ENCODE data around the gene SND1. TPM values are rescaled to one million over a fixed set of nuclear protein-coding genes. Genes with fewer than 3 reads are reported as not detected.

The SND1 gene
- total RNA-seq, 4 donors from 2014 or later: 64.3 to 77.0 (median 70.4) TPM

GRCh38 chr7:127706766-127707165 is 54.8 kb downstream of the SND1 start:
- Histone ChIP-seq H3K4me1 (peaks cover 0 to 4% (median 0%) of the 10 kb centered on the region in 4 donors), H3K36me3 (peaks cover 0 to 48% (median 17%) of the 10 kb centered on the region in 4 donors), H3K27me3 (no peaks in the 10 kb centered on the region), H3K4me3 (no peak overlapping the region), H3K9me3 (peaks cover 0 to 8% of the 10 kb centered on the region in 2 donors), H3K27ac (no peak overlapping the region)
- no peak for DNase-seq
- in situ Hi-C loops (cut with MboI; ENCODE audit: low pct_ligation_motif_present in 1 of 4, low pct_unique_long_range_greater_than_20kb in 1 of 4, low sequenced_read_pairs in 3 of 4): loop anchor here in 2 of 4 donors (10.0 to 25.0 kb wide), 2 partner anchors 331 to 508 kb away; partner anchors contain the start of gene LRRC4 (in 1 of the 2)
- TF ChIP-seq CTCF (IDR thresholded peaks at IDR 0.05) (no peak), POLR2A (IDR thresholded peaks at IDR 0.05) (no peak), EP300 (IDR thresholded peaks at IDR 0.05; ENCODE audit: low read depth) (no peak), POLR2AphosphoS5 (IDR thresholded peaks at IDR 0.05) (no peak)
- intact Hi-C loops (cut with DNase I; ENCODE audit: low total_unique reads): loop anchor here (5.0 kb wide), 1 partner anchor 501 kb away; no protein-coding TSS in a partner anchor

- TF ChIP-seq POLR2A (IDR thresholded peaks at IDR 0.05) (no peak), POLR2AphosphoS5 (IDR thresholded peaks at IDR 0.05) (no peak), CTCF (IDR thresholded peaks at IDR 0.05) (no peak), EP300 (IDR thresholded peaks at IDR 0.05; ENCODE audit: low read depth) (no peak)
- WGBS, 2 donors (ENCODE audit: low coverage in 1 of 2): 83 to 85% methylated on average over 1 of the region's 1 CpG
- Histone ChIP-seq H3K4me1 (peaks cover 0 to 4% (median 0%) of the 10 kb centered on the region in 4 donors), H3K27ac (no peak overlapping the region), H3K36me3 (peaks cover 0 to 46% (median 15%) of the 10 kb centered on the region in 4 donors), H3K4me3 (no peak overlapping the region), H3K9me3 (peaks cover 0 to 8% of the 10 kb centered on the region in 2 donors), H3K27me3 (no peaks in the 10 kb centered on the region)
- no peak for DNase-seq
- in situ Hi-C loops (cut with MboI; ENCODE audit: low pct_ligation_motif_present in 1 of 4, low pct_unique_long_range_greater_than_20kb in 1 of 4, low sequenced_read_pairs in 3 of 4) (loop anchor here in 2 of 4 donors (10.0 to 25.0 kb wide), 2 partner anchors 329 to 507 kb away; partner anchors contain the start of gene LRRC4 (in 1 of the 2)), intact Hi-C loops (cut with DNase I; ENCODE audit: low total_unique reads) (loop anchor here (5.0 kb wide), 1 partner anchor 499 kb away; no protein-coding TSS in a partner anchor)
Measured at GRCh38 chr7:127708201-127708600, 56.2 kb downstream of the SND1 start.

- in situ Hi-C loops (cut with MboI; ENCODE audit: low pct_ligation_motif_present in 1 of 4, low pct_unique_long_range_greater_than_20kb in 1 of 4, low sequenced_read_pairs in 3 of 4) (loop anchor here in 2 of 4 donors (10.0 to 25.0 kb wide), 2 partner anchors 329 to 506 kb away; partner anchors contain the start of gene LRRC4 (in 1 of the 2)), intact Hi-C loops (cut with DNase I; ENCODE audit: low total_unique reads) (loop anchor here (5.0 kb wide), 1 partner anchor 499 kb away; no protein-coding TSS in a partner anchor)
- TF ChIP-seq CTCF (IDR thresholded peaks at IDR 0.05) (peak; percentile 68 to 79 (median 77)), EP300 (IDR thresholded peaks at IDR 0.05; ENCODE audit: low read depth) (no peak), POLR2A (IDR thresholded peaks at IDR 0.05) (no peak), POLR2AphosphoS5 (IDR thresholded peaks at IDR 0.05) (no peak)
- Histone ChIP-seq H3K36me3 (peaks cover 0 to 46% (median 12%) of the 10 kb centered on the region in 4 donors), H3K27me3 (no peaks in the 10 kb centered on the region), H3K27ac (no peak overlapping the region), H3K4me1 (peaks cover 0 to 3% (median 0%) of the 10 kb centered on the region in 4 donors), H3K4me3 (no peak overlapping the region), H3K9me3 (peaks cover 0 to 8% of the 10 kb centered on the region in 2 donors)
- DNase-seq: peak; percentile 75
- 100% methylated on average over 1 of the region's 1 CpG; no CpG with 5 or more reads in 1 of the 2 donors for WGBS, 2 donors (ENCODE audit: low coverage in 1 of 2)
Measured at GRCh38 chr7:127708788-127709187, 56.8 kb downstream of the SND1 start.

- Histone ChIP-seq H3K9me3 (peaks cover 0 to 8% of the 10 kb centered on the region in 2 donors), H3K27ac (no peak overlapping the region), H3K4me3 (no peak overlapping the region), H3K4me1 (no peaks in the 10 kb centered on the region), H3K27me3 (no peaks in the 10 kb centered on the region), H3K36me3 (peaks cover 0 to 38% (median 12%) of the 10 kb centered on the region in 4 donors)
- in situ Hi-C loops (cut with MboI; ENCODE audit: low pct_ligation_motif_present in 1 of 4, low pct_unique_long_range_greater_than_20kb in 1 of 4, low sequenced_read_pairs in 3 of 4): loop anchor here in 3 of 4 donors (5.0 to 25.0 kb wide), 4 partner anchors 327 to 502 kb away; partner anchors contain the start of gene LRRC4 (in 1 of the 3)
- DNase-seq: no peak
- TF ChIP-seq CTCF (IDR thresholded peaks at IDR 0.05): no peak
- no peak for TF ChIP-seq POLR2AphosphoS5 (IDR thresholded peaks at IDR 0.05)
- TF ChIP-seq EP300 (IDR thresholded peaks at IDR 0.05; ENCODE audit: low read depth): no peak
- TF ChIP-seq POLR2A (IDR thresholded peaks at IDR 0.05): no peak
- WGBS, 2 donors (ENCODE audit: low coverage in 1 of 2): 100% methylated on average over 1 of the region's 1 CpG
- intact Hi-C loops (cut with DNase I; ENCODE audit: low total_unique reads): loop anchor here (10.0 kb wide), 1 partner anchor 324 kb away; the partner anchor contains the start of gene LRRC4
Measured at GRCh38 chr7:127710635-127711034, 58.6 kb downstream of the SND1 start.

Measured in transverse colon (tissue), 4 donors.